Myocyte (in vitro differentiated cells): Measurements from ENCODE around the gene CD160. TPM values are rescaled to one million over a fixed set of nuclear protein-coding genes. Genes with fewer than 3 reads are reported as not detected.
"Not testable (repeated sequence)": the region's sequence is repeated elsewhere in the genome, so short reads cannot be mapped to it uniquely, and the experiment has no call there.

ENCODE experiments used
- DNase-seq: peaks from one replicate; pipeline ENCODE4 v3.0.0-alpha.2; 2012; ENCODE audit warnings: low read depth
- total RNA-seq: library from RNA; depleted of rRNA; stranded (reverse); fragments of >200 nt; gene quantifications from 2 replicates; pipeline ENCODE4 v1.2.3, GENCODE V29; 2014

Gene CD160
- total RNA-seq, 1 donor from 2014 or later, result not detected

GRCh38 chr1:145708063-145708462 lies 11.2 kb upstream of the CD160 start:
- DNase-seq, result peak; percentile 80

DNA sequence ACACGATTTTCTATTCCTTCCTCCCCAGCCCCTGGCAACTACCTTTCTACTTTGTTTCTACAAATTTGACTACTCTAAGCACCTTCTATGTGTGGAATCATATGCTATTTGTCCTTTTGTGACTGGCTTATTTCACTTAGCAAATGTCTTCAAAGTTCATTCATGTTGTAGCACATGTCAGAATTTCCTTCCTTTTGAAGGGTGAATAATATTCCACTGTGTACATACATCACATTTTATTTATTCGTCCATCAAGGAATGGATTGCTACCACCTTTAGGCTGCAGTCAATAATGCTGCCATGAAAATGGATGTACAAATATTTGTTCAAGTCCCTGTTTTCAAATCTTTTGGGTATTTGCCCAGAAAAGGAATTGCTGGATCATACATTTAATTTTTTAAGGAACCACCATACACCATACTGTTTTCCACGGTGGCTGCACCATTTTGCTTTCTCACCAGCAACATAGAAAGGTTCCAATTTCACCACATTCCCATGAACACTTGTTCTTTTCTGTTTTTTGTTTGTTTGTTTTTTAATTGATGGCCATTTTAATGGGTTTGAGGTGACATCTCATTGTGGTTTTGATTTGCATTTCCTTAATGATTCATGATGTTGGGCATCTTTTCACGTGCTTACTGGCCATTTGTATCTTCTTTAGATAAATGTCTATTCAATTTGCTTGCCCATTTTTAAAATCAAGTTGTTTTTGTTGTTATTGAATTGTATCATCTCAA lies 8.8 kb upstream of the CD160 start:
- DNase-seq, result no peak

- no peak for DNase-seq
Observed at GRCh38 chr1:145711213-145711651, 8.1 kb upstream of the CD160 start.

GRCh38 chr1:145714524-145715111 lies 4.7 kb upstream of the CD160 start:
- DNase-seq, result no peak

GRCh38 chr1:145716641-145717345 lies 2.5 kb upstream of the CD160 start:
- no peak for DNase-seq

- DNase-seq, result peak; percentile 53
Observed at GRCh38 chr1:145717833-145718232, 1.5 kb upstream of the CD160 start.

GRCh38 chr1:145718465-145718864 lies 834 bp upstream of the CD160 start:
- DNase-seq, result not testable (repeated sequence)

DNA sequence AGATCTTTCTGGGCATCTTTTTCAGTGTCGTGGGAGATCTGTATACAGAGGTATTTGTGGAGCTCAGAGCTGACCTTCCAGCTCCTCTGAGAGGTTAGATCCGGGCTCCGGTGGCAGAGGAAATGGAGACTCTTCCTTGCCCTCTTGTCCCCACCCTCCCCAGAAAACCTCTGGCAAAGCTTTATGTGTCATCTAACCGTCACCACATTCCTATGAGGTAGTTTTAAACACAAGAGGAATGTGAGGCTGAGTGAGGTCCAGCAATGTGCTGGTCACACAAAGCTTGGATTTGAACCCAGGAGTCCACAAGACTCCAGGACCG lies 1.2 kb downstream of the CD160 start:
- peak; percentile 71 for DNase-seq

- peak; percentile 73 for DNase-seq
Observed at GRCh38 chr1:145720878-145721671, 1.8 kb downstream of the CD160 start.

DNA sequence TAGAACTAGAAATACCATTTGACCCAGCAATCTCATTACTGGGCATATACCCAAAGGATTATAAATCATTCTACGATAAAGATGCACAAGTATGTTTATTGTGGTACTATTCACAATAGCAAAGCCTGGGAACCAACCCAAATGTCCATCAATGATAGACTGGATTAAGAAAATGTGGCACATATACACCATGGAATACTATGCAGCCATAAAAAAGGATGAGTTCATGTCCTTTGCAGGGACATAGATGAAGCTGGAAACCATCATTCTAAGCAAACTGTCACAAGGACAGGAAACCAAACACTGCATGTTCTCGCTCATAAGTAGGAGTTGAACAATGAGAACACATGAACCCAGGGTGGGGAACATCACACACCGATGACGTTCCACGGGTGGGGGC lies 6.9 kb downstream of the CD160 start:
- DNase-seq, result not testable (repeated sequence)

GRCh38 chr1:145729196-145729595 lies 9.9 kb downstream of the CD160 start:
- no peak for DNase-seq

- DNase-seq, result no peak
Observed at GRCh38 chr1:145729666-145730436, 10.6 kb downstream of the CD160 start.

GRCh38 chr1:145730467-145730866 lies 11.2 kb downstream of the CD160 start:
- DNase-seq, result no peak

DNA sequence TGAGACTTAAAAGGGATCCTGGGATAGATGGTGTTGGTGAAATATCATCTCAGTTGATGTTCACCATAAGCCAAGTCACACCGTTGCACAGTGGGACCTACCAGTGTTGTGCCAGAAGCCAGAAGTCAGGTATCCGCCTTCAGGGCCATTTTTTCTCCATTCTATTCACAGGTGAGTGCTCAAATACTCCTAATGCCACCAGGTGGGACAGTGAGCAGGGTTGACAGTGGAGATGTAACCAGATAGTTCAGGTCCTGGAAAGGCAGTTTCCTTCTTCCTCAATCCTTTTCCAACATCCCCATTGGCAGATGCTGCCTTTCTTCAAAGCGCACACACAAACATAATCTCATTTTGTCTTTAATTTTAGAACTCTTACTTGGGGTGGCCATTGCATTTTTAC lies 11.6 kb downstream of the CD160 start:
- DNase-seq, result no peak

- no peak for DNase-seq
Observed at GRCh38 chr1:145736191-145736590, 16.9 kb downstream of the CD160 start.

DNA sequence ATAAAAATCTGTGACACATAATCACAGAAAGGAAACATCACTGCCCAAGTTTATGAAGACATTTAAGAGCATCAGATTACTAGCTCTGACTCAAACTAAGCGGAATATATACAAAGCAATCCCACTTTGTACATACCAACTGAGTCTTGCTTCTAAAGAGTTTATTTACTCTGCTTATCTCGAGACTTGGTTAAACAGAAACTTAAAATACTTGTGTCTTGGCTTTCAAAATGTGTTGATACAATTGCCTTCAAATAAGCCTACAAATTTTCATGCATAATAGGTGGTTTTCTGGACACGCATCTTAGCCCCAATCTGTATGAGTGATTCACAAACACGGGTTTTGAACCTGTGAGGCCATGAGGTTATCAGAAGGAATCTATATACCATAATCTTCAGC lies 21.0 kb downstream of the CD160 start:
- DNase-seq, result no peak

GRCh38 chr1:145747398-145748247 lies 28.3 kb downstream of the CD160 start:
- peak; percentile 7 for DNase-seq

- DNase-seq, result no peak
Observed at GRCh38 chr1:145750426-145750825, 31.1 kb downstream of the CD160 start.

DNA sequence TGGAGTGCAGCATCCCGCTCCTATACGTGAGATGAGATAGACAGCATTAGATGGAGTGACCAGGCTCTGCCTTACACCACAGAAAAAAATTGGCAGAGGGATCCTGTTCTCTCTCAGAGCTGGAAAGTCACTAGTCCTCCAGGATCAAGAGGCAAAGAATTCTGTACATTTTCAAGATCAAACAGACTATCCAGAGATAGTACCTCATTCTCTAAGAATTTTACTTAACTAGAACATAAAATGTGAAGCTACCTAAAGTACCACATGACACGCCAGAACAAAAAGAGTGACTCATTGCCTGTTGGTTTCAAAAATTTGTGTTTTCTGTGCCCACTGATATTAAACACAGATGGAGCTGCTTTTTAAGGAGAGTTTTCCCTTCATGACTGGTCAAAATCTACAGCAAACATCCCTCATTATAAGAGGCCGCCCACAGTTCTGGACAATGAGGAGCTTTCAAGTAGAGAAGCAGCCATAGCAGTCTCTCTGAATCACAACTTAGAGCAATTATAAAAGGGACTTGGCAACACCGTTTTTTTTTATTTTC lies 32.3 kb downstream of the CD160 start:
- DNase-seq, result peak; percentile 67

DNA sequence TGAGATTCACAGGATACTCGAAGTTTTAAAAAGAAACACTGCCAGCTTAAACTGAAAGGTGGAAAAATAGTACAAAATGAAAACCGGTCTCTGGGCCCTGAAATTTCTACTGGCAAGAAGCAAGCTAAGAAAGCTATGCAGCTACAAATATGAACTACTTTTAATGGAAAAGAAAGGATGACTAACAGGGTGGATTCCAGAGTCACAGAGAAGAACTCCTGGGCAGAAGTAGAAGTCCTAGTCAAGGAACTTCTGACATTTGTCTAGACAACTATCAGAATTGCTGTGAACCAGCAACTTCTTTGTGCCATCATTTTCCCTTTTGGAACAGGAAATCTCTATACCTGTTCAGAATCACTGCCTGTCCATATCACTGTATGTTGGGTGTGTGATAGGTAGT lies 38.1 kb downstream of the CD160 start:
- DNase-seq, result no peak
